ENCODE results near the gene HDAC4. TPM values are rescaled to one million over a fixed set of nuclear protein-coding genes. Genes with fewer than 3 reads are reported as not detected.
A peak's percentile ranks its signal among the peaks of the same experiment; 100 is the strongest.

The HDAC4 gene
- total and polyA plus RNA-seq, 2 experiments from 2014 or later = 8.1 to 41.8 TPM

DNA sequence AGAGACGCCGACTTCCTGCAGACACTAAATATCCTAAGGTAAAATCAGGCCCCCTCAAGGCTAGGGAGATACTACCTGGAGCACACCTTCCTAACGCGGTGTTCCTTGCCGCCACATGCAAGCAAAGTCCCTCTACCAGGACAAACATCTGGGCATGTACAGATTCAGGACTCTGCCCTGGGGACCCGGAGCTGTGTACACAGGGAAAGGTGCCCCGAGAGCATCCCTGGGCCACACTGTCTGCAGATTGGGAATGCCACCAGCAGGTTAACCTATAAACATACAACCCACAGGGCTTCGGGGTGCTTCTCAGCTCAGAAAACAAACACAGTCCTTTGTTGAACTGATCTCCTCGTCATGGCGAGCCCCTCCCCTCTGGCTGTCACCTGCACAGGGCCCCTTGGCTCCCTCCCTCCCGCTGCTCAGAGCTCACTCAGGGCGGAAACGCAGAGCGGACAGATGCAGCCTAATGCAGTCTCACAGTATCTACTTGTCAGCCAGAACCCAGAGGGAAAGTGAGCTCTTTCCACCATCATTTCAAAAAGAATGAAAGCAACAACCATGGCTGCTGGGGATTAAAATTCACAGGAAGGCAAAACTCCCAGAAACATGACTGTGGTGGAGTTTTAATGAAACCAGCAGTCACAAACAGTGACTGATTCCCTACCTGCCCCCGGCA is 218.8 kb downstream of the HDAC4 start:
- Mint-ChIP-seq H3K4me3 (no peak overlapping the region), H3K36me3 (ENCODE audit: low read depth) (peaks cover 39% of the 10 kb centered on the region), H3K9me3 (peaks cover 16% of the 10 kb centered on the region), H3K4me1 (peaks cover 12% of the 10 kb centered on the region), H3K27me3 (ENCODE audit: insufficient read depth, low read depth, poor library complexity) (peaks cover 14% of the 10 kb centered on the region), H3K27ac (peak overlapping the region; percentile 48; the same call in 1 of the 2 replicates)
- no peaks in the 10 kb centered on the region for H3F3A ChIP-seq (replicated peaks; ENCODE audit: low read depth)
- H3K79me2 ChIP-seq (replicated peaks; ENCODE audit: insufficient read depth) = no peaks in the 10 kb centered on the region
- no peaks in the 10 kb centered on the region for H3K4me1 ChIP-seq (ENCODE audit: insufficient read depth)
- TF ChIP-seq EZH2 (IDR thresholded peaks at IDR 0.05; ENCODE audit: low read depth, unreplicated experiment) = no peak
- TF ChIP-seq, protein P1, sequence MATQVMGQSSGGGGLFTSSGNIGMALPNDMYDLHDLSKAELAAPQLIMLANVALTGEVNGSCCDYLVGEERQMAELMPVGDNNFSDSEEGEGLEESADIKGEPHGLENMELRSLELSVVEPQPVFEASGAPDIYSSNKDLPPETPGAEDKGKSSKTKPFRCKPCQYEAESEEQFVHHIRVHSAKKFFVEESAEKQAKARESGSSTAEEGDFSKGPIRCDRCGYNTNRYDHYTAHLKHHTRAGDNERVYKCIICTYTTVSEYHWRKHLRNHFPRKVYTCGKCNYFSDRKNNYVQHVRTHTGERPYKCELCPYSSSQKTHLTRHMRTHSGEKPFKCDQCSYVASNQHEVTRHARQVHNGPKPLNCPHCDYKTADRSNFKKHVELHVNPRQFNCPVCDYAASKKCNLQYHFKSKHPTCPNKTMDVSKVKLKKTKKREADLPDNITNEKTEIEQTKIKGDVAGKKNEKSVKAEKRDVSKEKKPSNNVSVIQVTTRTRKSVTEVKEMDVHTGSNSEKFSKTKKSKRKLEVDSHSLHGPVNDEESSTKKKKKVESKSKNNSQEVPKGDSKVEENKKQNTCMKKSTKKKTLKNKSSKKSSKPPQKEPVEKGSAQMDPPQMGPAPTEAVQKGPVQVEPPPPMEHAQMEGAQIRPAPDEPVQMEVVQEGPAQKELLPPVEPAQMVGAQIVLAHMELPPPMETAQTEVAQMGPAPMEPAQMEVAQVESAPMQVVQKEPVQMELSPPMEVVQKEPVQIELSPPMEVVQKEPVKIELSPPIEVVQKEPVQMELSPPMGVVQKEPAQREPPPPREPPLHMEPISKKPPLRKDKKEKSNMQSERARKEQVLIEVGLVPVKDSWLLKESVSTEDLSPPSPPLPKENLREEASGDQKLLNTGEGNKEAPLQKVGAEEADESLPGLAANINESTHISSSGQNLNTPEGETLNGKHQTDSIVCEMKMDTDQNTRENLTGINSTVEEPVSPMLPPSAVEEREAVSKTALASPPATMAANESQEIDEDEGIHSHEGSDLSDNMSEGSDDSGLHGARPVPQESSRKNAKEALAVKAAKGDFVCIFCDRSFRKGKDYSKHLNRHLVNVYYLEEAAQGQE (IDR thresholded peaks at IDR 0.05; ENCODE audit: unreplicated experiment) = no peak
- no peak for TF ChIP-seq ZNF114 (CRISPR knock-in tag; IDR thresholded peaks at IDR 0.05)
- TF ChIP-seq JUNB (IDR thresholded peaks at IDR 0.05; ENCODE audit: unreplicated experiment) = no peak
- TF ChIP-seq NANOG (IDR thresholded peaks at IDR 0.05; ENCODE audit: borderline replicate concordance) = no peak
- ATAC-seq (peak; percentile 66), DNase-seq (ENCODE audit: low spot score) (peak; percentile 21)
- no peak overlapping the region for H3K27ac ChIP-seq (ENCODE audit: low read depth)
- H2AFZ ChIP-seq = no peak overlapping the region
- no peaks in the 10 kb centered on the region for H3K27me3 ChIP-seq (ENCODE audit: insufficient read depth)
- no peaks in the 10 kb centered on the region for H3K36me3 ChIP-seq (ENCODE audit: insufficient read depth)
- H3K4me3 ChIP-seq = no peak overlapping the region
- H3K4me2 ChIP-seq = no peak overlapping the region
- no peaks in the 10 kb centered on the region for H3K9me2 ChIP-seq (ENCODE audit: insufficient read depth)
- H4K20me1 ChIP-seq (replicated peaks; ENCODE audit: insufficient read depth) = no peaks in the 10 kb centered on the region

DNA sequence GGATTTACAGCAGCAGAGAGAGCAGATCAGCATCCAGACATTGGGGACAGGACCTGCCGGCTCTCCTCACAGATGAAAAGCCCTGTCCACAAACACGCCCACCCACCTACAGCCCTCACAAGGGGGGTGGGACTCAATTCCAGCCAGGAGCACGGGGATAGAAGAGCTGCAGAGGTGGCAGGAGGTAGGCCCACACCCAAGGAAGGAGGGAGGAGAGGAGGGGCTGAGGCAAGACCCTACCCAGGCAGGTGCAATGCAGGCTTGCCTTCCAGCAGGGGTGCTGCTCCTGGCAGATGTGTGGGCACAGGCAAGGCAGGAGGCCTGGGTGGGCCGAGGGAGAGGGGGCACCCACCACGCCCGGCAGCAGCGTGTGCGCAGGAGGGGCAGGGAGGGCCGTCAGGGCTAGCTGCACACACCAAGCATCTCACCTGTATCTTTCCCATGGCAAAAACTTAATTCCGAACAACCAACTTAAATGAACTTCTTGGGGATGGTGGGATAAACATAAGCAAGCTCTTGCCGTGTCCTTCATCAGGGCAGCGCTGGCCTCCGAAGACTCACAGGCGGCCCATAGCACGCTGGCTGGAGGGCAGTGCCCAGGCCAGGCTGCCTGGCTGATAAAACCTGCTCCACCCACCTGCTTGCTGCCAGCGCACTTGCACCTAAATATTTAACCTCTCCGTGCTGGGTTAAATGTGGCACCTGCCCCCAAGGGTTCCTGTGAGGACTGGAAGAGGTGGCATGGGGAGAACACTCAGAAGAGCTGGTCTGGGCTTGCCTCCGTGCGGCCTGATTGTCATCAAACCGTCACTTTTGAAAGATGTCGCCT is 219.5 kb downstream of the HDAC4 start:
- TF ChIP-seq, protein P2, sequence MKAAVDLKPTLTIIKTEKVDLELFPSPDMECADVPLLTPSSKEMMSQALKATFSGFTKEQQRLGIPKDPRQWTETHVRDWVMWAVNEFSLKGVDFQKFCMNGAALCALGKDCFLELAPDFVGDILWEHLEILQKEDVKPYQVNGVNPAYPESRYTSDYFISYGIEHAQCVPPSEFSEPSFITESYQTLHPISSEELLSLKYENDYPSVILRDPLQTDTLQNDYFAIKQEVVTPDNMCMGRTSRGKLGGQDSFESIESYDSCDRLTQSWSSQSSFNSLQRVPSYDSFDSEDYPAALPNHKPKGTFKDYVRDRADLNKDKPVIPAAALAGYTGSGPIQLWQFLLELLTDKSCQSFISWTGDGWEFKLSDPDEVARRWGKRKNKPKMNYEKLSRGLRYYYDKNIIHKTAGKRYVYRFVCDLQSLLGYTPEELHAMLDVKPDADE (IDR thresholded peaks at IDR 0.05) = no peak
- TF ChIP-seq CREB1 (CRISPR knock-in tag; IDR thresholded peaks at IDR 0.05; ENCODE audit: low read depth) = no peak
- no peak for TF ChIP-seq POLR2AphosphoS5 (IDR thresholded peaks at IDR 0.05; ENCODE audit: low read depth)
- TF ChIP-seq, protein P3, sequence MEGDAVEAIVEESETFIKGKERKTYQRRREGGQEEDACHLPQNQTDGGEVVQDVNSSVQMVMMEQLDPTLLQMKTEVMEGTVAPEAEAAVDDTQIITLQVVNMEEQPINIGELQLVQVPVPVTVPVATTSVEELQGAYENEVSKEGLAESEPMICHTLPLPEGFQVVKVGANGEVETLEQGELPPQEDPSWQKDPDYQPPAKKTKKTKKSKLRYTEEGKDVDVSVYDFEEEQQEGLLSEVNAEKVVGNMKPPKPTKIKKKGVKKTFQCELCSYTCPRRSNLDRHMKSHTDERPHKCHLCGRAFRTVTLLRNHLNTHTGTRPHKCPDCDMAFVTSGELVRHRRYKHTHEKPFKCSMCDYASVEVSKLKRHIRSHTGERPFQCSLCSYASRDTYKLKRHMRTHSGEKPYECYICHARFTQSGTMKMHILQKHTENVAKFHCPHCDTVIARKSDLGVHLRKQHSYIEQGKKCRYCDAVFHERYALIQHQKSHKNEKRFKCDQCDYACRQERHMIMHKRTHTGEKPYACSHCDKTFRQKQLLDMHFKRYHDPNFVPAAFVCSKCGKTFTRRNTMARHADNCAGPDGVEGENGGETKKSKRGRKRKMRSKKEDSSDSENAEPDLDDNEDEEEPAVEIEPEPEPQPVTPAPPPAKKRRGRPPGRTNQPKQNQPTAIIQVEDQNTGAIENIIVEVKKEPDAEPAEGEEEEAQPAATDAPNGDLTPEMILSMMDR (conservative IDR thresholded peaks at IDR 0.05; ENCODE audit: low read depth in 2 of 2) = no peak
- no peak for TF ChIP-seq ZNF114 (CRISPR knock-in tag; IDR thresholded peaks at IDR 0.05)
- no peak for TF ChIP-seq EZH2phosphoT487 (IDR thresholded peaks at IDR 0.05; ENCODE audit: unreplicated experiment)
- no peak for TF ChIP-seq STAT1 (IDR thresholded peaks at IDR 0.05; ENCODE audit: unreplicated experiment)
- TF ChIP-seq NANOG (IDR thresholded peaks at IDR 0.05; ENCODE audit: borderline replicate concordance) = no peak
- no peak for TF ChIP-seq EZH2 (IDR thresholded peaks at IDR 0.05; ENCODE audit: low read depth, unreplicated experiment)
- no peak for TF ChIP-seq ZNF331 (CRISPR knock-in tag; IDR thresholded peaks at IDR 0.05; ENCODE audit: low read depth)
- TF ChIP-seq, protein P1 (IDR thresholded peaks at IDR 0.05; ENCODE audit: unreplicated experiment) = no peak
- TF ChIP-seq JUNB (IDR thresholded peaks at IDR 0.05; ENCODE audit: unreplicated experiment) = no peak
- no peak overlapping the region for H3K4me3 ChIP-seq
- peaks cover 12% of the 10 kb centered on the region for H3K4me1 Mint-ChIP-seq
- H3K9me2 ChIP-seq (ENCODE audit: insufficient read depth) = no peaks in the 10 kb centered on the region
- H3K36me3 ChIP-seq (ENCODE audit: insufficient read depth) = no peaks in the 10 kb centered on the region
- peaks cover 40% of the 10 kb centered on the region for H3K36me3 Mint-ChIP-seq (ENCODE audit: low read depth)
- no peak overlapping the region for H3K27ac ChIP-seq (ENCODE audit: low read depth)
- no peaks in the 10 kb centered on the region for H3F3A ChIP-seq (replicated peaks; ENCODE audit: low read depth)
- no peak overlapping the region for H3K4me3 Mint-ChIP-seq
- DNase-seq (ENCODE audit: low spot score) = no peak
- H3K79me2 ChIP-seq (replicated peaks; ENCODE audit: insufficient read depth) = no peaks in the 10 kb centered on the region
- peaks cover 12% of the 10 kb centered on the region for H3K27me3 Mint-ChIP-seq (ENCODE audit: insufficient read depth, low read depth, poor library complexity)
- H3K9me3 Mint-ChIP-seq = peaks cover 23% of the 10 kb centered on the region
- peak overlapping the region; percentile 87; the same call in 1 of the 2 replicates for H3K27ac Mint-ChIP-seq
- no peaks in the 10 kb centered on the region for H3K27me3 ChIP-seq (ENCODE audit: insufficient read depth)
- H3K4me2 ChIP-seq = no peak overlapping the region
- no peak overlapping the region for H2AFZ ChIP-seq
- no peaks in the 10 kb centered on the region for H4K20me1 ChIP-seq (replicated peaks; ENCODE audit: insufficient read depth)
- ATAC-seq = no peak; the same call in 2 of the 3 replicates
- H3K4me1 ChIP-seq (ENCODE audit: insufficient read depth) = no peaks in the 10 kb centered on the region

Data from GM23338 (cell line).